Measurements from ENCODE around the gene CALM1.
A peak's percentile ranks its signal among the peaks of the same experiment; 100 is the strongest.

The CALM1 gene

DNA sequence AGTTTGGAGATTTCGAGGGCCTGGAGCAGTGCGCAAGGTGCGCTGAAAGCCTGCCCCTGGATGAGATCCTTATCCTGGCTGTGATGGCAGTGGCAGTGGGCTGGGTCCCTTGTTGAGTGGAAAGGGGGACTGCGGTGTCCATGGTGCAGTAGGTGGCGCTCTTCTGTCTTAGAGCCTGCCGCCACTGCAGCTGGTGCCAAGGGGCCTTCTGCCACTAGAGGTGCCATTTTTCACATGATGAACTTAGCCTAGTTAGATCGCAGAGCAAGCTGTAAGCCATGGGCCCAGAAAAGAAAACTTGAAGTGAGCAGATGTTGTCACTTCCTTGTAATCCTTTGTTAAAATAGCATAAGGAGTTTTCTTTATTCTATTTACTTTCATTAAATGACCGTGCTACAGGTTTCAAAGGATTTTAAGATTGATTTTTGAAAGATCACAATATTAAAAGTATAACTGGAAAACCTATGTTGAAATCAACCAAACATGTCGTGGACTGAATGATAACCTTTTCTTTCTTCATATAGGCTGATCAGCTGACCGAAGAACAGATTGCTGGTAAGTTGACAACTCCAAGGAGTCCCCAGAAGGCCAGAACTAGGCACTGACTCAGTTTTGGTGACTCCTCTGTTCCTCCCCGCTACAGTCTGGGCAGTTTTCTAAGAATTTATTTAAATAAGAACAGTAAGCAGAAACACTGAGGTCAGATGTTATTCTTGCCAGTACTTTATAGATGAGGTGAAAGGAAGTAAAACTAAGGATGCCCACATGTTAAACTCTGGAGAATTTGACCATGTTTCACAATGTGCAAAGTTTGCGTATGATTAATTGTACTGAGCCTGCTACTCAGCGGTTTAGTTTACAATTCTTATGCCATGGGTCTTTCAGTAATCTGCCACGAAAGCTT lies 3.0 kb downstream of the CALM1 start (continued):
- TF ChIP-seq ZIC2 (tag by site-specific recombination; IDR thresholded peaks at IDR 0.05), result no peak
- peak; percentile 84 for TF ChIP-seq KLF8 (tag by site-specific recombination; IDR thresholded peaks at IDR 0.05)
- TF ChIP-seq ZNF501 (tag by site-specific recombination; IDR thresholded peaks at IDR 0.05), result peak; percentile 78
- TF ChIP-seq, protein P1, sequence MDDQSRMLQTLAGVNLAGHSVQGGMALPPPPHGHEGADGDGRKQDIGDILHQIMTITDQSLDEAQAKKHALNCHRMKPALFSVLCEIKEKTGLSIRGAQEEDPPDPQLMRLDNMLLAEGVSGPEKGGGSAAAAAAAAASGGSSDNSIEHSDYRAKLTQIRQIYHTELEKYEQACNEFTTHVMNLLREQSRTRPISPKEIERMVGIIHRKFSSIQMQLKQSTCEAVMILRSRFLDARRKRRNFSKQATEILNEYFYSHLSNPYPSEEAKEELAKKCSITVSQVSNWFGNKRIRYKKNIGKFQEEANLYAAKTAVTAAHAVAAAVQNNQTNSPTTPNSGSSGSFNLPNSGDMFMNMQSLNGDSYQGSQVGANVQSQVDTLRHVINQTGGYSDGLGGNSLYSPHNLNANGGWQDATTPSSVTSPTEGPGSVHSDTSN (CRISPR knock-in tag; IDR thresholded peaks at IDR 0.05), result no peak
- no peak for TF ChIP-seq MYNN (tag by site-specific recombination; IDR thresholded peaks at IDR 0.05; ENCODE audit: borderline replicate concordance)
- no peak for TF ChIP-seq ZNF776 (tag by site-specific recombination; IDR thresholded peaks at IDR 0.05; ENCODE audit: borderline replicate concordance)
- 0 out of 2 replicates have a peak, but pooled peaks have one; percentile 14 for TF ChIP-seq ZNF335 (tag by site-specific recombination; conservative IDR thresholded peaks at IDR 0.05)
- TF ChIP-seq ZFP41 (tag by site-specific recombination; IDR thresholded peaks at IDR 0.05; ENCODE audit: borderline replicate concordance), result no peak
- no peak for TF ChIP-seq ZNF777 (tag by site-specific recombination; IDR thresholded peaks at IDR 0.05; ENCODE audit: borderline replicate concordance)
- no peak for TF ChIP-seq WT1 (tag by site-specific recombination; IDR thresholded peaks at IDR 0.05)
- no peak for TF ChIP-seq ZBTB26 (tag by site-specific recombination; optimal IDR thresholded peaks at IDR 0.05)
- TF ChIP-seq OVOL3 (tag by site-specific recombination; IDR thresholded peaks at IDR 0.05), result no peak
- TF ChIP-seq ZNF121 (tag by site-specific recombination; IDR thresholded peaks at IDR 0.05), result no peak
- TF ChIP-seq KLF16 (tag by site-specific recombination; IDR thresholded peaks at IDR 0.05), result peak; percentile 78; the same call in 1 of the 2 replicates
- no peak for TF ChIP-seq ZNF221 (tag by site-specific recombination; IDR thresholded peaks at IDR 0.05; ENCODE audit: borderline replicate concordance)
- TF ChIP-seq ZNF555 (tag by site-specific recombination; conservative IDR thresholded peaks at IDR 0.05), result no peak
- TF ChIP-seq ZNF239 (tag by site-specific recombination; IDR thresholded peaks at IDR 0.05), result no peak
- peak; percentile 87 for TF ChIP-seq ZNF2 (tag by site-specific recombination; IDR thresholded peaks at IDR 0.05)
- TF ChIP-seq ZBTB44 (tag by site-specific recombination; IDR thresholded peaks at IDR 0.05), result peak; percentile 56; the same call in 1 of the 2 replicates
- no peak for TF ChIP-seq ZNF549 (tag by site-specific recombination; IDR thresholded peaks at IDR 0.05)
- TF ChIP-seq EGR2 (tag by site-specific recombination; IDR thresholded peaks at IDR 0.05; ENCODE audit: low read depth), result no peak
- TF ChIP-seq ZNF692 (tag by site-specific recombination; IDR thresholded peaks at IDR 0.05), result peak; percentile 90
- no peak for TF ChIP-seq ZNF473 (tag by site-specific recombination; IDR thresholded peaks at IDR 0.05)
- TF ChIP-seq ZNF544 (tag by site-specific recombination; IDR thresholded peaks at IDR 0.05), result no peak
- TF ChIP-seq ZFP3 (tag by site-specific recombination; IDR thresholded peaks at IDR 0.05; ENCODE audit: low read depth), result no peak
- TF ChIP-seq ZNF248 (tag by site-specific recombination; IDR thresholded peaks at IDR 0.05), result no peak
- TF ChIP-seq ZNF677 (tag by site-specific recombination; IDR thresholded peaks at IDR 0.05), result 0 out of 2 replicates have a peak, but pooled peaks have one; percentile 53
- peak; percentile 39; the same call in 1 of the 2 replicates for TF ChIP-seq ZNF843 (tag by site-specific recombination; IDR thresholded peaks at IDR 0.05)
- peak; percentile 94 for TF ChIP-seq ZBTB17 (tag by site-specific recombination; IDR thresholded peaks at IDR 0.05)
- no peak for TF ChIP-seq ZNF16 (tag by site-specific recombination; IDR thresholded peaks at IDR 0.05; ENCODE audit: low read depth)
- TF ChIP-seq ZNF394 (tag by site-specific recombination; IDR thresholded peaks at IDR 0.05; ENCODE audit: borderline replicate concordance), result peak; percentile 45; the same call in 1 of the 2 replicates

Data from HEK293 (cell line).